Measurements from ENCODE around the gene CAPRIN1. TPM values are rescaled to one million over a fixed set of nuclear protein-coding genes. Genes with fewer than 3 reads are reported as not detected.

CAPRIN1 gene, protein sequence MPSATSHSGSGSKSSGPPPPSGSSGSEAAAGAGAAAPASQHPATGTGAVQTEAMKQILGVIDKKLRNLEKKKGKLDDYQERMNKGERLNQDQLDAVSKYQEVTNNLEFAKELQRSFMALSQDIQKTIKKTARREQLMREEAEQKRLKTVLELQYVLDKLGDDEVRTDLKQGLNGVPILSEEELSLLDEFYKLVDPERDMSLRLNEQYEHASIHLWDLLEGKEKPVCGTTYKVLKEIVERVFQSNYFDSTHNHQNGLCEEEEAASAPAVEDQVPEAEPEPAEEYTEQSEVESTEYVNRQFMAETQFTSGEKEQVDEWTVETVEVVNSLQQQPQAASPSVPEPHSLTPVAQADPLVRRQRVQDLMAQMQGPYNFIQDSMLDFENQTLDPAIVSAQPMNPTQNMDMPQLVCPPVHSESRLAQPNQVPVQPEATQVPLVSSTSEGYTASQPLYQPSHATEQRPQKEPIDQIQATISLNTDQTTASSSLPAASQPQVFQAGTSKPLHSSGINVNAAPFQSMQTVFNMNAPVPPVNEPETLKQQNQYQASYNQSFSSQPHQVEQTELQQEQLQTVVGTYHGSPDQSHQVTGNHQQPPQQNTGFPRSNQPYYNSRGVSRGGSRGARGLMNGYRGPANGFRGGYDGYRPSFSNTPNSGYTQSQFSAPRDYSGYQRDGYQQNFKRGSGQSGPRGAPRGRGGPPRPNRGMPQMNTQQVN
- 107 and 120 TPM in 2 replicates for total RNA-seq

GRCh38 chr11:34051349-34052035 is at the start of gene CAPRIN1:
Gene CAPRIN1, plus strand, starts transcription at chr11:34051731. Its CDS starts 690 bp downstream, at chr11:34052421.

DNA sequence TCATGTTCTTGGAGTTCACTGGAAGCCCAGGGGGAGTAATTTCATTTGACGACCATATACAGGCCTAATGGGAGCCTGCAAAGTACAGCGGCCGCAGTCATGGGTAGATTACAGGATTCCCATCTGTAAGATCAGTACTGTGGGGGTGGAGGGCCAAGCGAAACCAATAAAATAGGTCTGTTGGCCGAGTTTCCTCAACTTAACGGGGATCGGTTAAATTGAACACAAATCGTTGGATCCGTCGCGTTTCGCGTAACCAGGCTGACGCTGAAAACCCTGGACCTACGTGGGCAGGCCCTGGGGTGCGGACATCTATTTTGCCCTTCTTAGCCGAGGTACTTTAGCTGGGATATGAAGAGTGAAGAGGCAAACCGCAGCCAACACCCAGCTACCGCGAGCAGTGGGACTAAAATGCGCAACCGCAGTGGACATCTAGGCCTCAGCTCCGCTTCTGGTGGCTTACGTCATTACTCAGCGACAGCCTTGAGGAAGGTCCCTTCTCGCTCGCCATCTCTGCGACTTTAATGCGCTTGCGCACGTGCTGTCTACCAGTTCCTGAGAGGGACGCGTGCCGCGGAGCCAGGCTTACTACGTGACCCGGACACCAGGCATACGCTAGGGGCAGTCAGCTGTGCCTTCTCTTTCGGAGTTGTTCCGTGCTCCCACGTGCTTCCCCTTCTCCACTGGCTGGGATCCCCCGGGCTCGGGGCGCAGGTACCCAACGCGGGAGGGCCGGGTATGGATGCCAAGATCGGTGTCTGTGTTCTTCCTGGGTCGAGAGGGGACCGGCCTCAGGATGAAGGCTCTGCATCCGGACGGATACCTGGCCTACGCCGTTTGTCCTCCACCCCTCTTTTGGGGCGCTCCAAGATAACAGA is 53.8 kb downstream of the CAPRIN1 start, which contains the start of gene NAT10:
NAT10 (plus strand) TSS at position 551 of the 878 bp plus-strand sequence. CDS start 2,597 bp downstream, outside the sequence.

Other genes starting within 250 kb of the CAPRIN1 start
- gene LMO2, start 159.7 kb upstream of the CAPRIN1 start, total RNA-seq: 0.51 and 2.6 TPM in 2 replicates
- gene NAT10, start 53.9 kb downstream of the CAPRIN1 start, total RNA-seq: 14.1 and 15.9 TPM in 2 replicates

Data from pericardium fibroblast (primary cell).